Endothelial cell of umbilical vein (primary cell): ENCODE data around the gene YTHDF1. TPM values are rescaled to one million over a fixed set of nuclear protein-coding genes. Genes with fewer than 3 reads are reported as not detected.

Experiments used
- BruUV-seq: library from RNA; stranded (reverse); fragments of 400-500 nt; replicated peaks from 2 replicates; lab custom pipeline; 2021; lab: Mats Ljungman, UMichigan
- CTCF ChIA-PET: fragments of 300-600, 350-600 bp; sonication (Branson Sonifier 250); formaldehyde crosslinking; loops from one replicate; lab custom pipeline; 2021; ENCODE audit warnings: antibody characterized with exemption, inconsistent platforms; lab: Charles Lee
- POLR2A ChIA-PET: fragments of 300-600, 350-600 bp; sonication (Branson Sonifier 250); formaldehyde crosslinking; loops from one replicate; lab custom pipeline; 2021; ENCODE audit warnings: antibody characterized with exemption, inconsistent platforms; lab: Charles Lee
- DNase-seq: peaks from one replicate; pipeline ENCODE4 v3.0.0-alpha.2; 2011; ENCODE audit warnings: low read depth, low spot score
- FAIRE-seq: peaks from 2 replicates; lab custom pipeline; 2011; peaks lifted over from hg19 to GRCh38; lab: Jason Lieb, UNC
- H2AFZ ChIP-seq: 2 replicates; pipeline ENCODE4 v1.6.0; 2012; ENCODE audit warnings: low read depth, low read length, control low read depth, inconsistent platforms
- H3K27ac ChIP-seq: 2 replicates; pipeline ENCODE4 v1.5.1; 2011; ENCODE audit warnings: low read depth, mild to moderate bottlenecking, control low read depth, low read length, moderate library complexity; ENCODE audit not compliant: insufficient read depth
- H3K27me3 ChIP-seq, 2 experiments: 2 replicates each; pipeline versions ENCODE4 v1.6.0 to v1.6.1; 2011; ENCODE audit warnings: low read length in 2 of 2, mixed read lengths in 1 of 2; ENCODE audit not compliant: control insufficient read depth in 2 of 2, insufficient read depth in 2 of 2
- H3K36me3 ChIP-seq, 2 experiments: 2 replicates in 1 of 2; 3 replicates in 1 of 2; pipeline ENCODE4 v1.5.1; 2011; ENCODE audit warnings: low read length in 2 of 2, mild to moderate bottlenecking in 1 of 2, moderate library complexity in 1 of 2; ENCODE audit not compliant: control insufficient read depth in 2 of 2, insufficient read depth in 2 of 2; ENCODE audit errors: extremely low read depth in 1 of 2
- H3K4me1 ChIP-seq: 3 replicates; pipeline ENCODE4 v1.5.1; 2011; ENCODE audit warnings: mild to moderate bottlenecking, low read length; ENCODE audit not compliant: control insufficient read depth, insufficient read depth; ENCODE audit errors: extremely low read depth
- H3K4me2 ChIP-seq: 2 replicates; pipeline ENCODE4 v1.6.1; 2011; ENCODE audit warnings: low read length, control low read depth, mixed read lengths; ENCODE audit not compliant: insufficient read depth
- H3K4me3 ChIP-seq, 3 experiments: fragments of 200-600 bp in 1 of 3; sonication (generic), shearing (Covaris generic) in 1 of 3; replicated peaks in 1 of 3; 2 replicates each; pipeline ENCODE4 v1.5.1; 2011 to 2016; ENCODE audit warnings: control low read depth in 3 of 3, low read length in 3 of 3, mild to moderate bottlenecking in 2 of 3, inconsistent platforms in 1 of 3, low read depth in 1 of 3, moderate library complexity in 1 of 3; ENCODE audit not compliant: insufficient read depth in 1 of 3
- H3K79me2 ChIP-seq: 2 replicates; pipeline ENCODE4 v1.6.0; 2012; ENCODE audit warnings: low read length, inconsistent platforms; ENCODE audit not compliant: control insufficient read depth, insufficient read depth
- H3K9ac ChIP-seq: replicated peaks from 2 replicates; pipeline ENCODE3; 2011; ENCODE audit warnings: low read length, control low read depth; ENCODE audit not compliant: insufficient read depth; ENCODE audit errors: extremely low read depth
- H3K9me1 ChIP-seq: replicated peaks from 3 replicates; pipeline ENCODE4 v1.6.0; 2011; ENCODE audit warnings: mild to moderate bottlenecking, low read length; ENCODE audit not compliant: control insufficient read depth, insufficient read depth; ENCODE audit errors: extremely low read depth
- H3K9me3 ChIP-seq: replicated peaks from 2 replicates; pipeline ENCODE4 v1.5.1; 2012; ENCODE audit warnings: low read length, inconsistent platforms; ENCODE audit not compliant: control insufficient read depth, insufficient read depth
- H4K20me1 ChIP-seq: replicated peaks from 2 replicates; pipeline ENCODE3; 2011; ENCODE audit warnings: mild to moderate bottlenecking, low read length; ENCODE audit not compliant: control insufficient read depth, insufficient read depth; ENCODE audit errors: extremely low read depth
- EZH2 ChIP-seq: IDR thresholded peaks from 2 replicates; pipeline ENCODE4 v1.6.1; 2012; ENCODE audit warnings: borderline replicate concordance, low read depth, mild to moderate bottlenecking, moderate library complexity, low read length, inconsistent platforms; ENCODE audit not compliant: severe bottlenecking
- FOS ChIP-seq: IDR thresholded peaks from 2 replicates; pipeline ENCODE4 v1.6.1; 2011; ENCODE audit warnings: mild to moderate bottlenecking, low read length, moderate library complexity, borderline replicate concordance; ENCODE audit not compliant: insufficient read depth
- GATA2 ChIP-seq: IDR thresholded peaks from 2 replicates; pipeline ENCODE4 v1.7.0; 2011; ENCODE audit warnings: low read depth, mild to moderate bottlenecking, moderate library complexity, mixed read lengths, low read length; ENCODE audit not compliant: insufficient read length, insufficient read depth
- JUN ChIP-seq: IDR thresholded peaks from 2 replicates; pipeline ENCODE4 v1.6.1; 2011; ENCODE audit warnings: borderline replicate concordance, low read depth; ENCODE audit not compliant: insufficient read length, insufficient read depth
- MYC ChIP-seq: IDR thresholded peaks from one replicate; pipeline ENCODE4 v1.6.1; 2011; ENCODE audit warnings: mild to moderate bottlenecking, low read depth, low read length
- POLR2A ChIP-seq: IDR thresholded peaks from 2 replicates; pipeline ENCODE4 v1.6.1; 2012; ENCODE audit warnings: low read depth, mild to moderate bottlenecking, control low read depth, low read length
- POLR2AphosphoS5 ChIP-seq: IDR thresholded peaks from 2 replicates; pipeline ENCODE4 v1.6.1; 2012; ENCODE audit warnings: low read depth, mild to moderate bottlenecking, control low read depth, low read length, moderate library complexity; ENCODE audit not compliant: insufficient read depth
- dilution Hi-C: fragments of 300-500 bp; cut with MboI; formaldehyde crosslinking; loops from one replicate; pipeline ENCODE4 v1.15.0; 2019; ENCODE audit warnings: low sequenced_read_pairs; ENCODE audit not compliant: extremely low pct_ligation_motif_present
- intact Hi-C: fragments of 100-400 bp; cut with micrococcal nuclease; formaldehyde crosslinking; loops from one replicate; pipeline ENCODE4 v1.10.0; 2022
- polyA plus RNA-seq, 4 experiments: library from polyadenylated mRNA; depleted of rRNA in 3 of 4; stranded (reverse) in 3 of 4; unstranded in 1 of 4; fragments of >200 nt; gene quantifications; 2 replicates each; pipeline versions ENCODE4 v1.2.1 to v1.2.3, GENCODE V29; 2011 to 2012; ENCODE audit warnings: missing spikeins in 1 of 4
- total RNA-seq: library from RNA; stranded (reverse); gene quantifications from 2 replicates; pipeline ENCODE4 v1.2.3, GENCODE V29; 2021
- TF ChIP-seq, protein P1 (sequence below): IDR thresholded peaks from 2 replicates; pipeline ENCODE4 v1.6.1; 2011; ENCODE audit not compliant: insufficient read depth, insufficient read length
- TF ChIP-seq, protein P2 (sequence below), 2 donors: IDR thresholded peaks; 1 replicate in 1 of 2; 2 replicates in 1 of 2; pipeline ENCODE4 v1.5.1; 2011; ENCODE audit warnings: low read length in 2 of 2, mild to moderate bottlenecking in 2 of 2, moderate library complexity in 2 of 2, control low read depth in 1 of 2, inconsistent platforms in 1 of 2, low read depth in 1 of 2; ENCODE audit not compliant: insufficient read depth in 1 of 2; ENCODE audit errors: extremely low read depth in 1 of 2

YTHDF1 gene
- total and polyA plus RNA-seq, 2 donors (not counting 3 experiments of a cell fraction or from before 2014, with no cell fraction given) = 25.2 to 44.4 TPM

DNA sequence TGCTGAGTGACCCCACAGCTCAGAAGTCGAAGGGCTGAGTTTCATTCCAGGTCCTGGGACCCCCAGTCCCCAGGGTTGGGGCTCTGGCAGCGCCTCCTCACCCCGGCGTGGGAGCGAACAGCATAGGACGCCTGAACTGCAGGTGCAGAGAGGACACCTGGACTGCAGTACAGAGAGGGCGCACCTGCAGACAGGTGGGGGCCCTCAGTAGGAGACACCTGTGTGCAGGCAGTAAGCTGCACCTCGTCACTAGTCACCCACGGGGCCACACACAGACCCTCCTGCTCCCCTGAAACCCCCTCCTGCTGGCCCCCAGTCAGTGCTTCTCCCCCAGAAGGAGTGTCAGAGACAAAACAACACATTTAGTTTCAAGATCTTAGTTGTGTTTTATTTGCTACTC lies 46.9 kb upstream of the YTHDF1 start:
- Histone ChIP-seq H3K4me2 (no peak overlapping the region), H3K36me3 (no peaks in the 10 kb centered on the region), H3K9me3 (no peaks in the 10 kb centered on the region), H3K27me3 (peaks cover 8 to 9% of the 10 kb centered on the region in 2 experiments), H2AFZ (no peak overlapping the region), H3K4me1 (no peaks in the 10 kb centered on the region), H3K9ac (no peak overlapping the region), H3K9me1 (no peaks in the 10 kb centered on the region), H4K20me1 (no peaks in the 10 kb centered on the region), H3K79me2 (no peaks in the 10 kb centered on the region), H3K4me3 (no peak overlapping the region), H3K27ac (no peak overlapping the region)
- dilution Hi-C loops = no loop called here
- no peak for DNase-seq
- POLR2A ChIA-PET = no interaction called here
- FAIRE-seq = no peak
- no TSS peak for BruUV-seq
- CTCF ChIA-PET = no interaction called here
- intact Hi-C loops = no loop called here
- TF ChIP-seq EZH2 (no peak), FOS (no peak), POLR2AphosphoS5 (no peak), JUN (no peak), MYC (no peak), GATA2 (no peak), POLR2A (no peak)
- TF ChIP-seq, protein P1, sequence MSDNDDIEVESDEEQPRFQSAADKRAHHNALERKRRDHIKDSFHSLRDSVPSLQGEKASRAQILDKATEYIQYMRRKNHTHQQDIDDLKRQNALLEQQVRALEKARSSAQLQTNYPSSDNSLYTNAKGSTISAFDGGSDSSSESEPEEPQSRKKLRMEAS = no peak
- TF ChIP-seq, protein P2, sequence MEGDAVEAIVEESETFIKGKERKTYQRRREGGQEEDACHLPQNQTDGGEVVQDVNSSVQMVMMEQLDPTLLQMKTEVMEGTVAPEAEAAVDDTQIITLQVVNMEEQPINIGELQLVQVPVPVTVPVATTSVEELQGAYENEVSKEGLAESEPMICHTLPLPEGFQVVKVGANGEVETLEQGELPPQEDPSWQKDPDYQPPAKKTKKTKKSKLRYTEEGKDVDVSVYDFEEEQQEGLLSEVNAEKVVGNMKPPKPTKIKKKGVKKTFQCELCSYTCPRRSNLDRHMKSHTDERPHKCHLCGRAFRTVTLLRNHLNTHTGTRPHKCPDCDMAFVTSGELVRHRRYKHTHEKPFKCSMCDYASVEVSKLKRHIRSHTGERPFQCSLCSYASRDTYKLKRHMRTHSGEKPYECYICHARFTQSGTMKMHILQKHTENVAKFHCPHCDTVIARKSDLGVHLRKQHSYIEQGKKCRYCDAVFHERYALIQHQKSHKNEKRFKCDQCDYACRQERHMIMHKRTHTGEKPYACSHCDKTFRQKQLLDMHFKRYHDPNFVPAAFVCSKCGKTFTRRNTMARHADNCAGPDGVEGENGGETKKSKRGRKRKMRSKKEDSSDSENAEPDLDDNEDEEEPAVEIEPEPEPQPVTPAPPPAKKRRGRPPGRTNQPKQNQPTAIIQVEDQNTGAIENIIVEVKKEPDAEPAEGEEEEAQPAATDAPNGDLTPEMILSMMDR (IDR thresholded peaks at IDR 0.05; ENCODE audit: extremely low read depth in 1 of 2, insufficient read depth in 1 of 2, low read depth in 1 of 2, low read length in 2 of 2) = no peak
